HG03565 (cell line): ENCODE results near the gene AANAT.
A peak's percentile ranks its signal among the peaks of the same experiment; 100 is the strongest.

Experiments used
- ATAC-seq: cut with Tn5 transposase; IDR thresholded peaks from one replicate; pipeline ENCODE4 v1.9.1; 2021; ENCODE audit warnings: mild to moderate bottlenecking, moderate library complexity; ENCODE audit not compliant: unreplicated experiment

Gene AANAT

DNA sequence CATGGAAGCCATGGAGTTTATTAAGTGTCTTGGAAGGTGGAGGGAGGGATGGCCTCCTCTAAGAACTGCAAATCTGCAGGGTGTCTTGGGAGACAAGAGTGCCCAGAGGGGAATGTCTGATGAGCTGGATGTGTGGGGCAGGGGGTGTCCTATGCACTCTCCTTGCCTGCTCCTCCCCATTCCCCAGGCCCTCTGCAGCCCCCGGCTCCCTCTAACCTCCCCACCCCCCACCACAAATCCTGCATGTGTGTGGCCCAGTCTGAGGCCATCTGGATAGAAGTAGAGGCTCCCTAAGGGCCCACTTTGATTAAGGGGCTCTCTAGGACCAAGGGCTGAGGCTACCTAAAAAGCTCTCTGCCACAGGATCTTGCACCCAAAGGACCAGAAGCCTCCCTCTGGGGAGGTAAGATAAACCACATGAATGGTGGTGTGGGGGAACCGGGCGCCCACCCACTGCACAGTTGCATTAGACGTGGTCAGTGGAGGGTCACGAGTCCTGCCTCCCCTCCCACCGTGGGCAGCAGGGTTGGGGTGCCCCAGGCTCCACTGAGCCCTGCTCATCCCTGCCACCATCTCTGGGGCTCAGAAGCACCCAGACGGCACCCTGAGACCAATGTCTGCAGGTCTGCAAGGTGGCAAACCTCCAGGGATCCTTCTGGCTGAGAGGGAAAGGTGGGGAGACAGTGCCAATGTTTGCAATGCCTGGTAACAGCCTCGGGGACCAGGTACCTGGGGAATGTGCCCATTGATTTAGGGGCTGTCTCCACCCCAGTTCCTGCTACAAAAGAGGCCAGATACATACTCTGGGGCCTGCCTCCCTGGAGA, 618 bp downstream of the AANAT start:
- ATAC-seq, result no peak

DNA sequence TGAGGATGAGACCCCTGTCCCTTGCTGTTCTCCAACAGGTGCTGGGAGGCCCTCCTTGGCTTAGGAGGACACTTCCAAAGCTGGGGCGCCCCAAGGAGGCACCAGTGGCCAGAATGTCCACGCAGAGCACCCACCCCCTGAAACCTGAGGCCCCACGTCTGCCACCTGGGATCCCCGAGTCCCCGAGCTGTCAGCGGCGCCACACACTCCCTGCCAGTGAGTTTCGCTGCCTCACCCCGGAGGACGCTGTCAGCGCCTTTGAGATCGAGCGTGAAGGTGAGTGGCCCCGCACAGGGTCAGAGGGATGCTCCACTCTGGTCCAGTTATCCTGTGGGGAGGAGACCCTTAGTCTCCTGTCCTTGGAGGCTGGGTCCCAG, 1.2 kb downstream of the AANAT start:
- ATAC-seq, result no peak

DNA sequence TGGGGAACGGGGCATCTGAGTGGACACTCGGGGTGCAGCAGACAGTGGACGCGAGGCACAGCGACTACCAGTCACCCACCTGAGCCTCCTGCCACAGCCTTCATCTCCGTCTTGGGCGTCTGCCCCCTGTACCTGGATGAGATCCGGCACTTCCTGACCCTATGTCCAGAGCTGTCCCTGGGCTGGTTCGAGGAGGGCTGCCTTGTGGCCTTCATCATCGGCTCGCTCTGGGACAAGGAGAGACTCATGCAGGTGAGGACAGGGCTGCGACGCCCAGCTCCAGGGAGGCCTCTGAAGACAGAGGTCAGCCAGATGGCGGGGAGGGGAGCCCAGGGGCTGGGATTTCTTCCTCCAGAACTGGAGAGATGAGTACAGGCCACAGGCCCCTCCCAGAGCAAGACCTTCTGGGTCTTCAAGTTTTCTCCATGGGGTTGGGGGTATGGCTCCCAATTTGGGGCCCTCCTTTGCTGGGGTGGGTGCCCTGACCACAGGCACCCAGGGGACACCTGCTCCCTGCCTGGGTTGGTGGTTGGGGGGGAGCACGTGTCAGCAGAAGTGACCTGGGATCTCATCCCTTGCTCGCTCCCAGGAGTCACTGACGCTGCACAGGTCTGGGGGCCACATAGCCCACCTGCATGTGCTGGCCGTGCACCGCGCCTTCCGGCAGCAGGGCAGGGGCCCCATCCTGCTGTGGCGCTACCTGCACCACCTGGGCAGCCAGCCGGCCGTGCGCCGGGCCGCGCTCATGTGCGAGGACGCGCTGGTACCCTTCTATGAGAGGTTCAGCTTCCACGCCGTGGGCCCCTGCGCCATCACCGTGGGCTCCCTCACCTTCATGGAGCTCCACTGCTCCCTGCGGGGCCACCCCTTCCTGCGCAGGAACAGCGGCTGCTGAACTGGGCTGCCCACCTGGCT, 1.9 kb downstream of the AANAT start:
- no peak for ATAC-seq

DNA sequence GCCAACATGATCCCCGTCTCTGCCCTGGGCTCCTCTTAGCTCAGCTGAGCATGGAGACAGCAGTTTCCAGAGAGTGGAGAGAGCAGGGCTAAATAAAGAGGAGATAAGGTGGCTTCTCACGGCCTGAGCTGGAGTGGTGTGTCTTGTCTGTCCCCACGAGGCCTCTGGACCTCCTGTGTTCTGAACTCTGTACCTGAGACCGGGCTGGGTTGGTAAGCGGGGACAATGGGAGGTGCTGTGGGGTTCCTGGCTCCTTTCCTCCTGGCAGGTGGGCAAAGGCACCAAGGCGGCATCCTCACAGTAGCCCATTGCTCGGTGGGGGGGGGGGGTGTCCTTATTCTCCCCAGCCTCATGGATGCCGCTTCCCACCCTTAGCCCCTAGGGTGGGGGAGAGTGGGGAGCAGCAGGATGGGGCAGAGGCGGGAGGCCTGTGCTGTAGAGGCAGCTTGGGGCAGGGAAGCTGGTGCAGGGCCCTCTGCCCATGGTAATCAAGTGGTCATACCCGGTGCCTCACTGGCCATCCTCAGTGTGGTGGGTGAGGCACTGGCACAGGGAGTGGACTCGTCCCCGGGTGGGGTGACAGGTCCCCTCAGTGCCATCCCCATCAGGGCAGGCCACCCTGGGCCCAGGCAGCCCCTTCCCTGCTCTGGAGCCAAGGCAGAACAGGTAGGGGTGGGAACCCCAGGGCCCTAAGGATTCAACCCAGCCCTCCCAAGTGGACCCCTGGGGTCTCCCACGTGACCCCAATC, 2.8 kb downstream of the AANAT start:
- ATAC-seq, result no peak

DNA sequence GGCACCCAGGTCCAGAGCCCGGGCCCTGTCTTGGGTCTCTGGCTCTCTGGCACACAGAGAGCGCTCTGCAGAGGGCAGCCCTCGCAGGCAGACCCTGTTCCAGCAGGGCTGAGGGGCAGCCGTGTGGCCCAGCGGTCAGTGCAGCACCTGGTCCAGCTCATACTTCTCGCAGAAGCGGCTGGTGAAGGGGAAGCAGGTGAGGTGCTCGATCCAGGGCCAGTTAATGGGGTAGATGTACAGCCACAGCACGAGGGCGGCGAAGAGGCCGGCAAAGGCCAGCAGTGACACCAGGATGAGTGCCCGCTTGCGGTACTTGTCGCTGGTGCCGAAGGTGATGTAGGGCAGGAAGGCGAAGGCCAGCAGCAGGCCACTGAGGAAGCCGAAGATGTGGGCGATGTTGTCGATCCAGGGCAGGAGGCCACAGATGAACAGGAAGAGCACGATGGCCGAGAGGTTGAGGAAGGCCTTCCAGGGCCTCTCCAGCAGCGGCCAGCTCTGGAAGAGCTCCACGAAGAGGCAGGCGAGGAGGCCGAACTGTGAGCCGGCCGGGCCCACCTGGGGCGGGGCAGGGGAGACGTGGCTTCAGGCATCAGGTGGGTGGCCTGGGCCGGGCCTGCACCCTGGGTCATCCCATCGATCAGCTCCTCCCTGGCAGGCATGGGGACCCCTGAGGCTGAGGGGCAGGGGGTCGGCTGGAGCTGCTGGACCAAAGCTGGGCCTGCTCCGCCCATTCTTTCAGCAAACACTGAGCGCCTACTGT, 4.3 kb downstream of the AANAT start:
- ATAC-seq, result no peak

DNA sequence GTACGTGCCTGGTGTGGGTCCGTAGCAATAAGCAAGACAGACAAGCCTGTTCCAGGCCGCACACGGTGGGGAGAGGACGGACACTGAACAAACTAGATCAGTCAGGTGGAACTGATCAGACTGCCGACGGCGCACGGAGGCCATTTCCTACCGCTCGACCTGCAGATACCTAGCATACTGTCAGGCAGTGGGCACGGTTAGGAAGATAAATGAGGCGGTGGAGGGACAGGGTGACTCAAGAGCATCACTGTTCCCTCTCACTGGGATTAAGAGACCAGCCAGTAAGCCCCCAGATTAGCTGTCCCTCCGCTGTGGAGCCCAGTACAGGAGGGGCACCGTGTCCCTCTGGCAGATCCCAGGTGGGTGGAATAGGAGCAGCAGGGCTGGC, 4.8 kb downstream of the AANAT start:
- ATAC-seq, result no peak

DNA sequence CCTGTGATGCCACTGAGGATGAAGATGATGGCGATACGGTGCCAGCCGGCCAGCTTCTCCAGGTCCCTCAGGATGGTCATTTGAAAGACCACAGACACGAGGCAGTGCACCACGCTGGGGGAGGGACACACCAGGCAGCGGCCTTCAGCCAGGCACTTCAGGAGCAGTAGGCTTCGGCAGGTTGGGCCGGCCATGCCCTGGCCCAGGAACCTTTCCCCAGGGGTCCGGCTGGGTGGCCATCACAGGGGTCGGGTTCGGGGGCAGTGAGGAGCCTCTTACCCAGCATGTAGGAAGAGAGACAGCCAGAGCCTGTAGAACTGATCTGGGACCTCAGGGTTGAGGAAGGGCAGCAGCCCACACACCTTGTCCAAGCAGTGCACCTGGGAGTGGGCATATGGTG, 5.3 kb downstream of the AANAT start:
- ATAC-seq, result no peak

DNA sequence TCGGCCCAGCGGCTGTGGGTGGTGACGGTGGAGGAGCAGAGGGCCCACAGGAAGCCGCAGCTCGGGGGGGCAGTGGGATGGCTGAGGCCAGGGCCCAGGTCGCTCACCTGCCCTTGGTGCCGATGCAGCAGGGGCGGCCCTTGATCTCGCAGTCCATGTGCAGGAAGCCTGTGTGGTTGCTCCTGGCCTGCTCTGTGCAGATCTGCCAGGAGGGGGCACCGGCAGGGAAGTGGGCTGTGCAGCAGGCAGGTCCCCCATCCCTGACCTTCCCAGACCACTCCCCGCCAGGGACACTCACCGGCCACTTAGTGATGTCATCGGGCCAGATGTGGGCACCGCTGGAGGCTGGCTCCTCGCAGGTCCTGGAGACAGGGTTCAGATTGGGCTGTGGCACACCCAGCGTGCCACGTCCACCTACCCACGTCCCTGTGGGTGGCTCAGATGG, 6.2 kb downstream of the AANAT start:
- ATAC-seq, result no peak

DNA sequence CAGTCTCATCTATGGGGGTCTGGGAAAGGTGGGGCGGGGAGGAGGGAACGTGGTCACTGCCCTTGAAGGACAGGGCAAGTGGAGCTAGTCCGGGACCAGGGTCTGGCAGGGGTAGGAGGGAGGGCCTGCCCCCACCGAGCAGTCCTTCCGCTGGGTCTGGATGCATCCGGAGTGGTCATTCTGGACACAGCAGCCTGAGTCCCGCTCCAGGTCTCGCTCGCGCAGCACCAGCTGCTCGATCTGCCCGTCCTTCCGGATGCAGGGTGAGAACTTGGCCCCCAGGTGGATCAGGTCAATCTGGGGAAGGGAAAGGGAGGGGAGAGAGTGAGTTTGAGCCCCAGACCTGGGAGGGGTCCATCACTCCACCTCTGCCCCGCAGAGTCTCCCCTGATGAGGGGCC, 6.8 kb downstream of the AANAT start:
- ATAC-seq, result no peak

DNA sequence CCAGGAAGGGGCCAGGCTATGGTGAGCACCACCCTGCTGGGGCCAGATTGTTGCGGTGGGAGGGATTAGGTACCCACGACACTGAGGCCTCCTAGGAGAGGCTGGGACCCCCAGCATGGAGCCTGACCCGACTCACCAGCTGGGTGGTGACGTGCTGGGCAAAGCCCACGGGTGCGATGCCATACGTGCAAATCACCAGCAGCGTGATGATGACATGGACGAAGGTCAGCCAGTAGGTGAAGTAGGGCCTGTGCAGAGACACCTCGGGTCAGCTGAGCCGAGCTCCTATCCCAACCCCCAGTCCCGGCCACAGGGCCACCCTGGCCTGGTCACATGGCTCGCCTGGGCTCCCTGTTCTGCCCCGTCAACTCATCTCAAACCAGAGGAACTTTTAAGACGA, 7.5 kb downstream of the AANAT start:
- no peak for ATAC-seq

DNA sequence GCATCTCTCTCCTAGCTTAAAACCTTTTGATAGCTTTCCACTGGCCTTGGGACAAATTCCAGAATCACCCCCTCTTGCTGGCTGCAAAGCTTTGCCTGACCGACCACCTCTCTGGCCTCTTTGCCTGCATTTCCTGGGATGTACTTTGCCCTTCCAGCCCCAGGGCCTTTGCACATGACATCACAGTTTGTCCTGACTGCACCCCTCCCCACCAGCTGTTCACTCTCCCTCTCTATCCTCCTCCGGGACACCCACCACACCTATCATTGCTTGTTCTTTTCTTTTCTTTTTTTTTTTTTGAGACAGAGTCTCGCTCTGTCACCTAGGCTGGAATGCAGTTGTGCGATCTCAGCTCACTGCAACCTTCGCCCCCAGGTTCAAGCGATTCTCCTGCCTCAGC, 7.9 kb downstream of the AANAT start:
- ATAC-seq, result no peak

DNA sequence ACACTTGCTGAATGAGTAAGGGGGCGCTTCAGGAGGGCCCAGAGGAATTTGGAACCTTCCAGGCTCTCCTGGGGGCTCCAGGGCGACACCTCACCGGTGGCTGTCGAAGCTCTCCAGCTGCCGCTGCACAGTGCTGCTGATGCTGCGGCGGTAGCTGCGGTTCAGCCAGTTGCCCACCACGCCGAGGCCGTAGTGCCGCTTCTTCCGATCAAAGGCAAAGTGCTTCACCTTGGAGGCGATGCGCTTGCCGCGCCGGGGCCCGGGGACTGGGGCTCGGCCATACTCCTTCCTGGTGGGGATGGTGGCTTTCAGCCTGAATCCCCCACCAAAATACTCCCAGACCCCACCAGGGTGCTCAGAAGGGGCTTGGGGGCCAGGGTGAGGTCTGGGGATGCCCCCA, 9.3 kb downstream of the AANAT start:
- ATAC-seq, result no peak

DNA sequence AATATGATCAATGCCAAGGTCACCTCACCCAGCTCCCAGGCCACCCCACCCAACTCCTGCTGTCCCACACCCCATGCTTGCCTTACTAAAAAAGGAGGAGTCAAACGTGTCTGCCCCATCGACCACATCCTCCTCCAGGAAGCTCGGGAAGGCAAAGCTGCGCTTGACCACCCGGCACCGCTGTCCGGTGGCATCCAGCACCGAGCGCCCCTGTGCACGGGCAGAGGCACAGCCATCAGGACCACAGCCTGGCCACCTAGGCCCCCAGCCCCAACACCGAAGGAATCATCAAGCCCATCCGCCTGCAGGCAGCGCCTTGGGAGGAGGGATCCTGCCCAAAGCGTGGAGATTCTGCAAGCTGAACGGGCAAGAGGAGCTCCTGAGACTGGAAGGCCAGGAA, 10.2 kb downstream of the AANAT start:
- ATAC-seq, result no peak

DNA sequence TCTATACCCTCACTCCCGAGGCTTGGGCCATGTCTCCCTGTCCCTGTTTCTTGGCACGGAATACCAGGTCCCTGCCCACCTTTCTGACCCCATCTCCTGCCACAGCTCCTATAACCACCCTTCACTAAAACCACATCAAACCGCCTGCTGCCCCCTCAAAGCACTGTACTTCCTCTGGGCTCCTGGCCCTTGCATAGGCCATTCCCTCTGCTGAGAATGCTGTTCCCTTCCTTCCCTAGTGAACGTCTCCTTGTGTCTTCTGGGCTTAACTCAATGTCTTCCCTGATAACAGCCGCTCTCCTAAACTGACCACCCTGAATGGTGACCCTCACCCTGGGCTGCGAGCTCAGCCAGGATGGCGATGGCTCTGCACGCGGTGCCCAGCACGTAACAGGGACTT, 10.7 kb downstream of the AANAT start:
- no peak for ATAC-seq

DNA sequence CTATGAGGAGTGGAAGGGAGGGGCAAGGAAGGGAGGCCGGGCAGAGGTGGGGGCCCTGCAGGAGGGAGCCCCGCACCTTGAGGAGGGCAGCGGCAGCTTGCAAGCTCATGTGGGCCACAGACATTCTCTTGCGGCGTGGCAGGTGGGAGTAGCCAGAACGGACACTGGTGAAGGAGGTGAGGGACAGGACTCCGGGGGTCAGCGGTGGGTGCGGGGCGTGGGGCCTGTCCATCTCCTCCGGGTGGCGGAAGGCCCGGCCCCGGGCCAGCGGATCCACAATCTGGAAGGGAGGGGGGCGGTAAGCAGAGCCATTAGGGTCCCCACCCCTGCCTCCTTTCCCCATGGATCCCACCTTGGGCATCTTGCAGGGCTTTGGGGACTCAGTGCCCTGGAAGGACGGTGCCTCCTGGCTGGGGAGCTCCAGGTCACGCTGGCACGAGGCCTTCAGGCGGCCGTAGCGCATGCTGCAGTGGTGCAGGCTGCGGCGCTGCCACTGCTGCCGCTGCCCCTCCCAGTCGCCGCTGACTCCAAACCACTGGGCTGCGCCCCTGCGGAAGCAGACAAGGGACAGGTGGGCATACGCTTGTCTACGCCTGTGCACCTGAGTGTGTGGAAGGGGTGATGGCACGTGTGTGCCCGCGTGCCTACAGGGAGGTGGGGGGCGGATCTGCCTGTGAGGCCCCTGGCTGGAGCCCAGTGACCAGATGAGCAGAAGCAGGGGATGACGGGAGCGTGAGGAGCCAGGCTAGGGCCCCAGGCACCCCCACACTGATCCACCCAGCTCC, 11.5 kb downstream of the AANAT start:
- no peak for ATAC-seq

DNA sequence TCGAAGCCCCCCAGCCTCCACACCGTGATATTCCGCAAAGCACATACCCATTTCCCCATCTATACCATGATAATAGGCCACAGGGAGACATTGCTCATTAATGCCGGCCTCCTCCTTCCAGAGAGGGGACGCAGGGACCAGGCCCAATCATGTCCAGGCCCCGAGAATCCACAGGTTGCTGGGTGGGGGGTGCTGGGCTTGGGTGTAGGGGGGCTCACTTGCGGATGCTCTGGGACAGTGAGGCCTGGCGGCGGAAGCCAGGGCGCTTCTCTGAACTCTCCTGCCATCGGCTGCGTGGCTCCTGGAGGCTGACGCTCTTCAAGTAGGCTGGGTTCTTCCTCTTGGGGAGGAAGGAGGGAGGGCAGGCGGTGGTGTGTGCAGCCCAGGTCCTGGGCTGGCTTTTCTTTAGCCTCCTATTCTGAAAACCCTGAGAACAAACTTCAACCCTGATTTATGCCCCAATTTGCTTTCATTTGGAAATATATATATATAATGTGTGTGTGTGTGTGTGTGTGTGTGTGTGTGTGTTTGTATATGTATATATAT, 12.2 kb downstream of the AANAT start:
- ATAC-seq, result no peak

DNA sequence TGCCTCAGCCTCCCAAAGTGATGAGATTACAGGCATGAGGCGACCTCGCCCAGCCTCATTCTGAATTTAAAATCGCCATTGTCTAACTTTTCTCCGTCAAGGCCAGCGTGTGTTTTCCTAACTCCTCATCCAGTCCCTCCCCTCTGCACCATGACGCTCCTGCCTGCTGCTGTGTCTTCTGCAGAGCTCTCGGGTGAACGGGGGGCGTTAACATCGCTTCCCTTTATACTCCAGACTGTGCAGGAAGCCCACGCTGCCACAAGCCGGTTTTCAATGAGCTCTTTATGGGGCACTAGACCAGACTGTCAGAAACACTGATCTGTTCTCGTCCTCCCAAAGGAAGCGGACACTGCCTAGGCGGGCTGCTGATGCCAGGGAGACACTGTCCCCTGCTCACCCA, 13.2 kb downstream of the AANAT start:
- no peak for ATAC-seq

DNA sequence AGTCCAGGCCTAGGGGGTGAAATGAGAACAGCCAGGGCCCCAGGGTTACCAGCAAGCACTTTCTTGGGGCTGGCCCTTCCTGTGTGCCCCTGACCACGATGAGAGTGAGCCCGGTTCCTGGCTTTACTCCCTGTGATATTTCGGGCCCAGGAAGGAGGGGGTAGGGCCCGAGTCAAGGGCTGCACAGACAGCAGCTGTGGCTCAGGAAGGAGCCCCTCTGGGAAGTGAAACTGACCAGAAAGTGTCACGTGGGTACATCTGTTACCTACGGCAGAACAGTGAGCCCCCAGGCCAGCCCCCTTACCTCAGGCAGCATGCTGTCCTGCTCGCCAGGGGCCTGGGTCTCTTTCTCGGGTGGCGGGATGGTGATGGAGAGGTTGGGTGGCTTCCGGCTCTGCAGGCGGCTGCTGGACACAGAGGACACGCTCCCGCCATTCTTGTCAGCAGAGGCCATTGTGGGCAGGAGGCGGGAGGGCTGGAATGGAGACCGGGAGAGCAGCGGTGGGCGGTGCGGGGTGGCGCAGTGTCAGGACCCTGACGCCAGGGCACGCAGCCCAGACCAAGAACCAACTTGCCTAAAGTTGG, 13.8 kb downstream of the AANAT start:
- ATAC-seq, result peak; percentile 51

DNA sequence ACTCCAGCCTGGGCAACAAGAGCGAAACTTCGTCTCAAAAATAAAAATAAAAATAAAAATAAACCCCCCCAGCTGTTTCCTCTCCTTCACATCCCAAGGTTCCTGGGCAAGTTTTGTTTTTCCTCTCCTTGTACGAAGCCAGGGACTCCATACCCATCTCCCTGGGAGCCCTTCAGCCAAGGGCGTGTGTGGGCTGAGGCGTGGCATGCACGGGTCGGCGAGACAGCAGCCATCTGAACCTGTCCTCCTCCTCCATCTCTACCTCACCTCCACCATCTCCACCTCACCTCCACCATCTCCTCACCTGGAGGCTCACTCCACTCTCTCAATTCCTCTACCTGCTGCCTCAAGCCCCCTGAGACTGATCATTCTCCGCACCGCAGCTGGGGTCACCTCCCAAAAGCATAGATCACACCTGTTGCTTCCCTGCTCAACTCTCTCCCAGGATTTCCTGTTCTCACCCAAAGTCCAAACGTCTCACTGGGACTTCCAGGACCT, 16.9 kb downstream of the AANAT start:
- no peak for ATAC-seq
